SU-DHL-6 (cell line): ENCODE results near the gene BCL3.

Experiments used
- H2AFZ ChIP-seq: fragments of 200-600 bp; sonication (generic); 2 replicates; pipeline ENCODE4 v1.6.1; 2014; ENCODE audit warnings: low read depth, mild to moderate bottlenecking, moderate library complexity, mixed read lengths, antibody characterized with exemption, low read length; ENCODE audit not compliant: severe bottlenecking
- H3F3A ChIP-seq: fragments of 200-600 bp; shearing (Covaris generic); 2 replicates; pipeline ENCODE4 v1.6.0; 2016; ENCODE audit warnings: antibody characterized with exemption, mild to moderate bottlenecking; ENCODE audit not compliant: insufficient read depth
- H3K27ac ChIP-seq: fragments of 200-600 bp; sonication (generic); 2 replicates; pipeline ENCODE4 v1.5.1; 2016; ENCODE audit warnings: low read depth, mild to moderate bottlenecking, low read length, moderate library complexity, mixed read lengths
- H3K27me3 ChIP-seq: fragments of 200-600 bp; sonication (generic), shearing (Covaris generic); 2 replicates; pipeline ENCODE4 v1.6.0; 2014; ENCODE audit warnings: mild to moderate bottlenecking, low read length
- H3K36me3 ChIP-seq: fragments of 200-600 bp; sonication (generic); 2 replicates; pipeline ENCODE4 v1.6.1; 2014; ENCODE audit warnings: mild to moderate bottlenecking, low read length, mixed read lengths
- H3K4me2 ChIP-seq: fragments of 300-600, 200-600 bp; shearing (Covaris generic), sonication (generic); 2 replicates; pipeline ENCODE4 v1.6.0; 2014; ENCODE audit warnings: low read length, low read depth, mild to moderate bottlenecking; ENCODE audit not compliant: poor library complexity, severe bottlenecking
- H3K4me3 ChIP-seq: fragments of 200-600 bp; sonication (generic); 2 replicates; pipeline ENCODE4 v1.5.1; 2014; ENCODE audit warnings: antibody characterized with exemption, low read length, mild to moderate bottlenecking, mixed read lengths; ENCODE audit not compliant: insufficient read depth, poor library complexity, severe bottlenecking
- H3K79me2 ChIP-seq: fragments of 200-600 bp; sonication (generic); 2 replicates; pipeline ENCODE4 v1.6.1; 2014; ENCODE audit warnings: mild to moderate bottlenecking, low read length, moderate library complexity; ENCODE audit not compliant: insufficient read depth
- H3K9ac ChIP-seq: fragments of 200-600 bp; sonication (generic); 2 replicates; pipeline ENCODE4 v1.7.0; 2014; ENCODE audit warnings: mild to moderate bottlenecking, low read length
- H3K9me2 ChIP-seq: fragments of 200-600 bp; sonication (generic); replicated peaks from 2 replicates; pipeline ENCODE4 v1.6.1; 2014; ENCODE audit warnings: low read length; ENCODE audit not compliant: insufficient read depth
- H3K9me3 ChIP-seq: fragments of 200-600 bp; sonication (generic); 2 replicates; pipeline ENCODE4 v1.6.1; 2014; ENCODE audit warnings: low read length, mixed read lengths; ENCODE audit not compliant: insufficient read depth
- H4K20me1 ChIP-seq: fragments of 200-600 bp; sonication (generic); 2 replicates; pipeline ENCODE4 v1.6.1; 2014; ENCODE audit warnings: low read depth, mild to moderate bottlenecking, antibody characterized with exemption, low read length, moderate library complexity, mixed read lengths
- CTCF ChIP-seq: fragments of 200-600 bp; sonication (generic); IDR thresholded peaks from one replicate; pipeline ENCODE4 v1.5.1; 2017; ENCODE audit warnings: antibody characterized with exemption, mild to moderate bottlenecking, low read length, moderate library complexity; ENCODE audit not compliant: insufficient read depth, poor library complexity, severe bottlenecking
- EZH2phosphoT487 ChIP-seq: fragments of 200-600 bp; sonication (generic), shearing (Covaris generic); conservative IDR thresholded peaks from 2 replicates; pipeline ENCODE4 v1.6.1; 2018; ENCODE audit warnings: mild to moderate bottlenecking, antibody characterized with exemption, low read length, moderate library complexity, mixed read lengths

The BCL3 gene

GRCh38 chr19:44746946-44747738, 1.4 kb upstream of the BCL3 start:
- Histone ChIP-seq H3K9me3 (no peaks in the 10 kb centered on the region), H3K4me3 (peak overlapping the region; percentile 58), H3F3A (peaks cover 32% of the 10 kb centered on the region), H4K20me1 (no peaks in the 10 kb centered on the region), H3K27me3 (no peaks in the 10 kb centered on the region), H3K36me3 (no peaks in the 10 kb centered on the region), H3K9ac (peak overlapping the region; percentile 65), H3K79me2 (peaks cover 26% of the 10 kb centered on the region), H3K4me2 (peak overlapping the region; percentile 86), H3K27ac (peak overlapping the region; percentile 99), H2AFZ (peak overlapping the region; percentile 30), H3K9me2 (no peaks in the 10 kb centered on the region)
- TF ChIP-seq EZH2phosphoT487: no peak
- no peak for TF ChIP-seq CTCF

- peak overlapping the region; percentile 65 for H3K9ac ChIP-seq
- no peaks in the 10 kb centered on the region for H3K9me3 ChIP-seq
- peaks cover 26% of the 10 kb centered on the region for H3K79me2 ChIP-seq
- H3K36me3 ChIP-seq: no peaks in the 10 kb centered on the region
- no peaks in the 10 kb centered on the region for H3K9me2 ChIP-seq
- peak overlapping the region; percentile 58 for H3K4me3 ChIP-seq
- peak overlapping the region; percentile 30 for H2AFZ ChIP-seq
- no peaks in the 10 kb centered on the region for H3K27me3 ChIP-seq
- H3K27ac ChIP-seq: peak overlapping the region; percentile 99
- no peaks in the 10 kb centered on the region for H4K20me1 ChIP-seq
- peaks cover 39% of the 10 kb centered on the region for H3F3A ChIP-seq
- peak overlapping the region; percentile 86 for H3K4me2 ChIP-seq
- TF ChIP-seq EZH2phosphoT487 (no peak), CTCF (no peak)
Measured at GRCh38 chr19:44747739-44748425, 626 bp upstream of the BCL3 start.

GRCh38 chr19:44749292-44749691, 784 bp downstream of the BCL3 start:
- Histone ChIP-seq H3K79me2 (peaks cover 32% of the 10 kb centered on the region), H3K4me3 (peak overlapping the region; percentile 97), H3K4me2 (peak overlapping the region; percentile 85), H3K9me2 (no peaks in the 10 kb centered on the region), H3K9me3 (no peaks in the 10 kb centered on the region), H3K9ac (peak overlapping the region; percentile 97), H3K36me3 (no peaks in the 10 kb centered on the region), H4K20me1 (no peaks in the 10 kb centered on the region), H2AFZ (no peak overlapping the region), H3K27ac (peak overlapping the region; percentile 99), H3F3A (peaks cover 47% of the 10 kb centered on the region), H3K27me3 (no peaks in the 10 kb centered on the region)
- TF ChIP-seq CTCF (no peak), EZH2phosphoT487 (no peak)
